Choroid plexus epithelial cell (primary cell): Measurements from ENCODE around the gene KDM2B.
"Not testable (repeated sequence)": the region's sequence is repeated elsewhere in the genome, so short reads cannot be mapped to it uniquely, and the experiment has no call there.

Experiments used
- DNase-seq: peaks from one replicate; pipeline ENCODE4 v3.0.0-alpha.2; 2010; ENCODE audit warnings: low read depth
- H3K4me3 ChIP-seq: 2 replicates; pipeline ENCODE4 v1.5.1; 2011; ENCODE audit warnings: low read depth, mild to moderate bottlenecking, control low read depth, low read length, moderate library complexity
- CTCF ChIP-seq: conservative IDR thresholded peaks from 2 replicates; pipeline ENCODE4 v1.5.1; 2011; ENCODE audit warnings: low read depth, mild to moderate bottlenecking, control low read depth, inconsistent platforms, low read length, moderate library complexity

KDM2B gene

GRCh38 chr12:121603581-121603980 lies 22.8 kb upstream of the KDM2B start:
- DNase-seq: no peak
- no peak for TF ChIP-seq CTCF
- H3K4me3 ChIP-seq: no peak overlapping the region

GRCh38 chr12:121602766-121603165 lies 21.9 kb upstream of the KDM2B start:
- no peak for DNase-seq
- no peak for TF ChIP-seq CTCF

GRCh38 chr12:121600702-121601336 lies 20.0 kb upstream of the KDM2B start:
- no peak overlapping the region for H3K4me3 ChIP-seq
- no peak for TF ChIP-seq CTCF
- DNase-seq: no peak

More at GRCh38 chr12:121602766-121603165, 21.9 kb upstream of the KDM2B start:
- H3K4me3 ChIP-seq: no peak overlapping the region

- TF ChIP-seq CTCF: no peak
- no peak for DNase-seq
- no peak overlapping the region for H3K4me3 ChIP-seq
Measured at GRCh38 chr12:121596526-121596925, 15.7 kb upstream of the KDM2B start.

GRCh38 chr12:121595520-121595919 lies 14.7 kb upstream of the KDM2B start:
- no peak for TF ChIP-seq CTCF
- H3K4me3 ChIP-seq: no peak overlapping the region
- no peak for DNase-seq

- DNase-seq: no peak
- TF ChIP-seq CTCF: no peak
Measured at GRCh38 chr12:121592320-121592719, 11.5 kb upstream of the KDM2B start.

GRCh38 chr12:121590476-121591143 lies 9.8 kb upstream of the KDM2B start:
- peak overlapping the region; percentile 43 for H3K4me3 ChIP-seq
- DNase-seq: peak; percentile 38
- TF ChIP-seq CTCF: no peak

More at GRCh38 chr12:121592320-121592719, 11.5 kb upstream of the KDM2B start:
- H3K4me3 ChIP-seq: no peak overlapping the region

GRCh38 chr12:121584885-121585284 lies 4.1 kb upstream of the KDM2B start:
- not testable (repeated sequence) for DNase-seq, H3K4me3 ChIP-seq

- not testable (repeated sequence) for H3K4me3 ChIP-seq, DNase-seq
Measured at GRCh38 chr12:121583334-121583661, 2.5 kb upstream of the KDM2B start.
